HG02623 (cell line): ENCODE results near the gene ARL9.

ENCODE experiments used
- ATAC-seq: cut with Tn5 transposase; IDR thresholded peaks from one replicate; pipeline ENCODE4 v1.9.1; 2021; ENCODE audit warnings: moderate library complexity; ENCODE audit not compliant: unreplicated experiment

The ARL9 gene

DNA sequence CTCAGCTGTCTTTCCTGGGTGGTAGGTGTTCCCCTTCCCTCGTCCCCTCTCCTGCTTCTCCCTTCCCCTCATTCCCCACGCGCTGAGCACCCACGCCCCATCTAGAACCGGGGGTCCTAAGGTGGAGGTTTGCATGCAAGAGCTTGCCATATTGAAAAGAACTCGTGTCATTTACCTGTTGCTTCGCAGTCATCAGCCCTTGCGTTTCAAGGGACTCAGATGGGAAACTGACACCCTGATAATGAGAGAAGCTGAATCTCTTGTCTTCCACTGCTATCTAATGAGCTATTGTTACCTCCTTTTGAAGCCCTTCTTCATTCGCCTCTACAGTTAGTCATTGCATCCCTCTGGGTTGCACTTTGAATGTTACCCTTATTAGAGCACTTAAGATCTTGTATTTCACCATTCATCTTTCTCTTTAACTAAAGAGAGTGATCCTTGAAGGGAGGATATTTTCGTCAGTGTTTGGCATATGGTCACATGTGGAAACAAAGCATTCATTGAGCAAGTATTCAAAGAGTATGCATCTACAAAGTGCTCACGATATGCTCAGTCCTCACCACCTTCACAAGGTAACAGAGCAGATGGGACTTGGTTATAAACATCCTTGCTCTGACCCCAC lies 25.7 kb downstream of the ARL9 start:
- no peak for ATAC-seq

DNA sequence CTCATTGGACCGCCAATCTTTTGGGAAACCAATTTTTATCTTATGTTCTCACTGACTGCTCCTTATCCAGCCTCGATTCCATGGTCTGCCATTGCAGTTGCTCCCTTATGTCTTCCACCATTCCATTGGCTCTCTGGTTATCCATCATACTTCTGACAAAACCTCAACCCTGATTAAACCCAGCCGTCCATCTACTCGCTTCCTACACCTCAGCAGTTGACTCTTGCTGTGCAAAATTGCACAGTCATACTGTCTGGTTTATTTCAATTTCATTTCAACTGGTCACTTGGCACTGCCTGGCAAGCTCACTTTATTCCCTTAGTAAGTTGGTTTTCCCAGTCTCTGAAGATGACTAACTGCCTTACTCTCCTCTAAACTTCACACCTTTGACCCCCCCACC lies 26.2 kb downstream of the ARL9 start:
- no peak for ATAC-seq

DNA sequence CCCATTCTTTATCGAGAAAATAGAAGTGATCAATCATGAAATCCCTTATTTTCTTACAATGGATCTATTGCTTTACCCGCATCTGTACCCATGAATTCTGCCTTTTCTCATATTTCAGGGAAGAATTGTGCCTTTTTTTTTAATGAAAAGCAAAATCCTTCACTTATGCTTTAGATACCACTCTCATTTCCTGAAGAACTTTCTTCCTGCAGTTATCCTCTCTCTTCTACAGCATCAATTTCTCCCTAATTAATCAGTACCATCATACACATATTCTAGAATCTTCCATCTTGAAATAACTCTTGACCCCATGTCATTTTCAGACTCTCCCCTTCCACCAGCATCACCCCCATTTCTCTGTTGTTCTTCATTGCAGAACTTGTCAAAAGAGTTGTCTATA lies 26.6 kb downstream of the ARL9 start:
- no peak for ATAC-seq

DNA sequence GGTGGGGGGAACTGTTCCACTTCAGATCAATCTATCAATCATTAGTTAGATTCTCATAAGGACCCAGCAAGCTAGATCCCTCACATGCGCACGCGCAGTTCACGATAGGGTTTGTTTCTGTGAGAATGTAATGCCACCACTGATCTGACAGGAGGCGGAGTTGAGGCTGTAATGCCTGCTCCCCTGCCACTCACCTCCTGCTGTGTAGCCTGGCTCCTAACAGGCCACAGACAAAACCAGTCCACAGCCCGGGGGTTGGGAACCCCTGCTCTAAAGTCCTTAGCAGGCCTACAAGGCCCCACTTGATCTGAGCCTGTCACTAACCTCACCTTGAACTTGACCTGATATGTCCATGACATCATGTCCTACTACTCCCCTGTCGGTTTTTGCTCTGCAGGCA lies 30.3 kb downstream of the ARL9 start:
- ATAC-seq, result no peak

DNA sequence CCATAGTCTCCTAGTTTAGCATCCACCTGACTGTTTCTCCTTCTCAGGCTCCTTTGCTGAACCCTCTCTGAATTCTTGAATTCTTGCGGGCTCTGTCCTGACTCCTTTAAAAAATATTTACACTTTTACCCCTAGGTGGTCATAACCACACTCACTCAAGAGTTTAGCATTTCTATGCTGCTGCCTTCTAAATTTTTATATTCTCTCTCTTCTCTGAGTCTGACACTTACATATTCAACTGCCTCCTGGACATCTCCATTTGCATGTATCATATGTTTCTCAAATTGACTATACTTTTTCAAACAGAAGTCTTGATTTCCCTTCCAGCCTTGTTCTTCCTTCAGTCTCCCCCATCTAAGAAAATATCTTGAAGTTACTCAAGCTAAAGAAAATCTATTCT lies 31.6 kb downstream of the ARL9 start:
- ATAC-seq, result no peak

DNA sequence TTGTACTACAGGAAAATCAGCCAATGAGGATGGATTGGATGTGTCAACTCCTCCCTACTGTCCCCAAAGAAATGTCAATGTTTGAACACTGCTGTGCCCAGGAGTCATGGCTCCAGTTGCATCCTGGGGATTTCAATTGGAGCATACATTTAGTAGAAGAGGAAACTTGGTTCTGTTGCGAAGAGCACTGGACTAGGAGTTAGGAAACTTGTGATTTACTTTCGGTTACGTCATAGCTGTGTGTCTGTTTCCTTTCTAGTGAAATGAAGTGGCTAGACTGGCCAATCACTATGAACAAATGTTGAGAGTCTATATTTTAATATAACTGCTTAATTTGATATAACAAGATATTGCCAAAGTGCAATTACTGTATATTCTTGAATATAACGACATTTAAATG lies 35.2 kb downstream of the ARL9 start:
- ATAC-seq, result no peak

DNA sequence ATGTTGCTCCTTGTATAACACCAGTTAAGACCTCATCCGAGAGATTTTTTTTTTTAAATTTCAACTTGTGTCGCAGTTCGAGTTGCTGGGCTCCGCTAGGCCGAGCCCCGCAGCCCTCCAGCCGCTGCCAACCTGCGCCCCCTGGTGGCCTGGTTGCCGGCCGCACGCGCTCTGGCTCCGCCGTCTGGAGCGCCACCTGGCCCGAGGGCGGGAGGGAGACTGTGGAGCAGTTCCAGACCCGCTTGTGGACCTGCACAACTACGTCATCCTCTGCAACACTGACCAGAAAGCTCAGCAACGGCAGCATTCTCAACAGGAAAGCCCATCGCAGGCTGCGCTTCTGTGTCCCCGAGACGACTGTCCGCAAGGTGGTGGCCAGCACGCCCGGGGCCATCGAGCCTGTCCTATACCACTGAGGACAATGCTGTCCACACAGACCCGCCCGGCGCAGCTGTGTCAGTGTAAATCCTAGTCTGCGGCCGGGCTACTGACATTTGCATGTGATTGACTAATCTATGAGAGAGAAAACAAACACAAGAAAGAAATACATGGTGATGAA lies 39.1 kb downstream of the ARL9 start:
- peak; percentile 99 for ATAC-seq

DNA sequence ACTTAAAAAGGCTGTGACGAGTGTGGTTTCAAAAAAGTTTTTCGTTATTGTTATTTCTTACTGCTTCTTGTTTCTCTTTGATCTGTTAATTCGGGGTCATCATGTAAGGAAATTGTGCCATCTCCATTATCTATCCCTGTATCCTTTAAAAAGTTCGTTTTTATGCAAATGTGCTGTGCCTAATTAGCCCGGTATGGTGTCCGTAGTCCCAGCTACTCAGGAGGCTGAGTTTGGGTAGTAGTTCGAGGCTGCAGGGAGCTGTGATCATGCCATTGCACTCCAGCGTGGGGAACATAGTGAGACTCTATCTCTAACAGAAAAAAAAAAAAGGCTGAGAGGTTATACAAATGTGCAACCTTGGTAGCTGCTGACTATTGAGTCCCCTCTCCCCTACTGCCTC lies 45.1 kb downstream of the ARL9 start:
- no peak for ATAC-seq

DNA sequence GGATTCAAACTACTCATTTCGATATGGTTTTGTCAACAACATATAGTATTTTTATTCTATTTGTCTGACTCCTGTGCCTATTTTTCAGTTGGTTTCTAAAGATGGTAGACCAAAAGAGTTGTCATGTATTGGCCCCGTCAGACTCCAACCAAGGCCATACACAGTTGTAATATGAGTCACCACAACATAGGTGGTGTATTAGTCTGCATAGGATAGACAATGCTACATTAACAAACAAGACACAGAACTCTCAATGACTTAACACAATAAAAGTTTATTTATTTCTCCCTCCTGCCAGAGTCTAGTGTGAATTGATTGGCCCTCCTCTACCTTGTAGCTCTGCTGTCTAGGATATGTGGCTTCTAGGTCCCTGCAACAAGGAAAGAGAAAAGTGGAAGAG lies 45.9 kb downstream of the ARL9 start:
- no peak for ATAC-seq

DNA sequence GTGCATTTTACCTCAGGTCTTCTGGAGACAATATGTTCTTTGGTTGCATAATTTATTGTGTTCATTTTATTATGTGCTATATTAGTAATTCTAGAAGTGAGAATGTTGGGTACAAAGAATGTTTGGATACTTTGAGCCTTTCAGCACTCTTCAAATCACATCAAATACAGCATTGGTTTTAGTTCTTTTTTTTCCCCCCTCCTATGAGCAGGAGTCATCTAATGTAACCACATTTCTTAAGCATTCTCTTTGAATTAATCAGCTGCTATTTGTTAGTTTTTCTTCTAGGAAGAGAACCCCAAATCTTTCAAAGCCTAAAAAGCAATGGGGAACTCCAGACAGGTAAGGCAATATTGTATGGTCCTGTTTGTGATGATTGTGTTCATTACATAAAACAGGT lies 46.7 kb downstream of the ARL9 start:
- ATAC-seq, result no peak

DNA sequence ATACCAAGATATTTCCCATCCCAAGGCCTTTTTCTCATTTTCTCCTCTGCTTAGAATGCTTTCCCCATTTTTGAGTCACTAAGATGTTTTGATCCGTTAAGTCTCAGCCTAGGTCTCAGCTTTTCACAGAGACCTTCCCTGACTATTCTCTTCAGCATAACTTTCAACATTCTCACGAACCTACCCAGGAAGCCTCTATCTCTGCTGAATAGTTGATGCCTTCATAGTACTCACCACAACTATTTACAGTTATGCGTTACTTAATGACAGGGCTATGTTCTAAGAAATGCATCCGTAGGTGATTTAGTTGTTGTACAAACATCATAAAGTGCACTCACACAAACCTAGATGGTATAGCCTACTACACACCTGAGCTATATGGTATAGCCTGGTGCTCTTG lies 64.5 kb downstream of the ARL9 start:
- no peak for ATAC-seq
